ENCODE data around the gene C17orf78. TPM values are rescaled to one million over a fixed set of nuclear protein-coding genes. Genes with fewer than 3 reads are reported as not detected.
A peak's percentile ranks its signal among the peaks of the same experiment; 100 is the strongest.

The C17orf78 gene
- total and polyA plus RNA-seq, 2 of the 13 experiments (the other 11 are each of a cell fraction or from before 2014, with no cell fraction given): not detected

DNA sequence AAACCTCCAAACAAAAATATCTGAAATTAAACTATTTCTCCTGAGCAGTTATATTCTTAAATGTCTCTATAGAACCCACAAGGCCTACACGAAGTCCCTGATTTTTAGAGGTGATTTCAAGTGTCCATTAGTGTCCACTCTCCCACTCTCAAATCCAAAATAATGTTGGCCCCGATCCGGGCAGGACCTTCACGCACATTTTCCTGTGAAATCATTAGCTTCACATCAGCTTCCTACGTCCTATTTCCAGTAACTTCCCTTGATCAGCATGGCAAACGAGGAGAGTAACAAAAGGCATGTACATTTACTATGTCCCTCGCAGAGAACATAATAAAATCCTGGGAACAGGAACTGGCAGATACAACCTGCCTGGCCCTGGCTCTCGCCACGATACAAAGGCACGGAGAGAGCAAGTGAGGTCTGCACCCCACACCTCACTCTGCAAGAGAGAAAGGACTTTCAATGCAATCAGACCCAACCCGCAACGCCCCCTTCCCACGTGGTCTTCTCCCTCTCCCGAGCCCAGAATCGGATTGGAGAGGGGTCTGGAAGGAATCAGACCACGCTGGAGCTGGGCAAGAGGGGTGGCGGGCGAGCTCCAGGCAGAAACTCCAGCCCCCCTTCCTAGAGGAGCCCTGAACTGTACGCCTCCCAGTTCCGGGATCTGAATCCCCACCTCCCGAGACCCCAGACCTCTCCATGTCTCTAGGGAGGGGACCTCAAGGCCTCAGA, 17.5 kb upstream of the C17orf78 start (continued):
- TF ChIP-seq, protein P1, sequence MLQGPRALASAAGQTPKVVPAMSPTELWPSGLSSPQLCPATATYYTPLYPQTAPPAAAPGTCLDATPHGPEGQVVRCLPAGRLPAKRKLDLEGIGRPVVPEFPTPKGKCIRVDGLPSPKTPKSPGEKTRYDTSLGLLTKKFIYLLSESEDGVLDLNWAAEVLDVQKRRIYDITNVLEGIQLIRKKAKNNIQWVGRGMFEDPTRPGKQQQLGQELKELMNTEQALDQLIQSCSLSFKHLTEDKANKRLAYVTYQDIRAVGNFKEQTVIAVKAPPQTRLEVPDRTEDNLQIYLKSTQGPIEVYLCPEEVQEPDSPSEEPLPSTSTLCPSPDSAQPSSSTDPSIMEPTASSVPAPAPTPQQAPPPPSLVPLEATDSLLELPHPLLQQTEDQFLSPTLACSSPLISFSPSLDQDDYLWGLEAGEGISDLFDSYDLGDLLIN (CRISPR knock-in tag; IDR thresholded peaks at IDR 0.05; ENCODE audit: borderline replicate concordance): no peak
- TF ChIP-seq MEF2D (CRISPR knock-in tag; IDR thresholded peaks at IDR 0.05) (peak; percentile 47; the same call in 1 of the 2 replicates), NFKBIZ (CRISPR knock-in tag; IDR thresholded peaks at IDR 0.05) (no peak), POGZ (CRISPR knock-in tag; IDR thresholded peaks at IDR 0.05) (no peak), PLRG1 (conservative IDR thresholded peaks at IDR 0.05) (no peak), HDAC2 (CRISPR knock-in tag; IDR thresholded peaks at IDR 0.05) (0 out of 2 replicates have a peak, but pooled peaks have one; percentile 52), ZFP36L1 (CRISPR knock-in tag; IDR thresholded peaks at IDR 0.05) (no peak), ZNF773 (CRISPR knock-in tag; IDR thresholded peaks at IDR 0.05; ENCODE audit: borderline replicate concordance) (no peak), ZNF260 (CRISPR knock-in tag; IDR thresholded peaks at IDR 0.05; ENCODE audit: borderline replicate concordance, low read depth) (no peak), ZNF354B (CRISPR knock-in tag; IDR thresholded peaks at IDR 0.05) (no peak), ZNF749 (CRISPR knock-in tag; IDR thresholded peaks at IDR 0.05; ENCODE audit: borderline replicate concordance) (no peak), ZNF446 (CRISPR knock-in tag; IDR thresholded peaks at IDR 0.05) (no peak), DMAP1 (CRISPR knock-in tag; IDR thresholded peaks at IDR 0.05) (peak; percentile 80; the same call in 1 of the 2 replicates)
- TF ChIP-seq, protein P2, sequence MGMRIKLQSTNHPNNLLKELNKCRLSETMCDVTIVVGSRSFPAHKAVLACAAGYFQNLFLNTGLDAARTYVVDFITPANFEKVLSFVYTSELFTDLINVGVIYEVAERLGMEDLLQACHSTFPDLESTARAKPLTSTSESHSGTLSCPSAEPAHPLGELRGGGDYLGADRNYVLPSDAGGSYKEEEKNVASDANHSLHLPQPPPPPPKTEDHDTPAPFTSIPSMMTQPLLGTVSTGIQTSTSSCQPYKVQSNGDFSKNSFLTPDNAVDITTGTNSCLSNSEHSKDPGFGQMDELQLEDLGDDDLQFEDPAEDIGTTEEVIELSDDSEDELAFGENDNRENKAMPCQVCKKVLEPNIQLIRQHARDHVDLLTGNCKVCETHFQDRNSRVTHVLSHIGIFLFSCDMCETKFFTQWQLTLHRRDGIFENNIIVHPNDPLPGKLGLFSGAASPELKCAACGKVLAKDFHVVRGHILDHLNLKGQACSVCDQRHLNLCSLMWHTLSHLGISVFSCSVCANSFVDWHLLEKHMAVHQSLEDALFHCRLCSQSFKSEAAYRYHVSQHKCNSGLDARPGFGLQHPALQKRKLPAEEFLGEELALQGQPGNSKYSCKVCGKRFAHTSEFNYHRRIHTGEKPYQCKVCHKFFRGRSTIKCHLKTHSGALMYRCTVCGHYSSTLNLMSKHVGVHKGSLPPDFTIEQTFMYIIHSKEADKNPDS (CRISPR knock-in tag; IDR thresholded peaks at IDR 0.05): no peak
- TF ChIP-seq, protein P3, sequence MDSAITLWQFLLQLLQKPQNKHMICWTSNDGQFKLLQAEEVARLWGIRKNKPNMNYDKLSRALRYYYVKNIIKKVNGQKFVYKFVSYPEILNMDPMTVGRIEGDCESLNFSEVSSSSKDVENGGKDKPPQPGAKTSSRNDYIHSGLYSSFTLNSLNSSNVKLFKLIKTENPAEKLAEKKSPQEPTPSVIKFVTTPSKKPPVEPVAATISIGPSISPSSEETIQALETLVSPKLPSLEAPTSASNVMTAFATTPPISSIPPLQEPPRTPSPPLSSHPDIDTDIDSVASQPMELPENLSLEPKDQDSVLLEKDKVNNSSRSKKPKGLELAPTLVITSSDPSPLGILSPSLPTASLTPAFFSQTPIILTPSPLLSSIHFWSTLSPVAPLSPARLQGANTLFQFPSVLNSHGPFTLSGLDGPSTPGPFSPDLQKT (CRISPR knock-in tag; IDR thresholded peaks at IDR 0.05; ENCODE audit: borderline replicate concordance): no peak
- TF ChIP-seq, protein P4, sequence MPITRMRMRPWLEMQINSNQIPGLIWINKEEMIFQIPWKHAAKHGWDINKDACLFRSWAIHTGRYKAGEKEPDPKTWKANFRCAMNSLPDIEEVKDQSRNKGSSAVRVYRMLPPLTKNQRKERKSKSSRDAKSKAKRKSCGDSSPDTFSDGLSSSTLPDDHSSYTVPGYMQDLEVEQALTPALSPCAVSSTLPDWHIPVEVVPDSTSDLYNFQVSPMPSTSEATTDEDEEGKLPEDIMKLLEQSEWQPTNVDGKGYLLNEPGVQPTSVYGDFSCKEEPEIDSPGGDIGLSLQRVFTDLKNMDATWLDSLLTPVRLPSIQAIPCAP (CRISPR knock-in tag; IDR thresholded peaks at IDR 0.05; ENCODE audit: low read depth): no peak
- TF ChIP-seq, protein P5, sequence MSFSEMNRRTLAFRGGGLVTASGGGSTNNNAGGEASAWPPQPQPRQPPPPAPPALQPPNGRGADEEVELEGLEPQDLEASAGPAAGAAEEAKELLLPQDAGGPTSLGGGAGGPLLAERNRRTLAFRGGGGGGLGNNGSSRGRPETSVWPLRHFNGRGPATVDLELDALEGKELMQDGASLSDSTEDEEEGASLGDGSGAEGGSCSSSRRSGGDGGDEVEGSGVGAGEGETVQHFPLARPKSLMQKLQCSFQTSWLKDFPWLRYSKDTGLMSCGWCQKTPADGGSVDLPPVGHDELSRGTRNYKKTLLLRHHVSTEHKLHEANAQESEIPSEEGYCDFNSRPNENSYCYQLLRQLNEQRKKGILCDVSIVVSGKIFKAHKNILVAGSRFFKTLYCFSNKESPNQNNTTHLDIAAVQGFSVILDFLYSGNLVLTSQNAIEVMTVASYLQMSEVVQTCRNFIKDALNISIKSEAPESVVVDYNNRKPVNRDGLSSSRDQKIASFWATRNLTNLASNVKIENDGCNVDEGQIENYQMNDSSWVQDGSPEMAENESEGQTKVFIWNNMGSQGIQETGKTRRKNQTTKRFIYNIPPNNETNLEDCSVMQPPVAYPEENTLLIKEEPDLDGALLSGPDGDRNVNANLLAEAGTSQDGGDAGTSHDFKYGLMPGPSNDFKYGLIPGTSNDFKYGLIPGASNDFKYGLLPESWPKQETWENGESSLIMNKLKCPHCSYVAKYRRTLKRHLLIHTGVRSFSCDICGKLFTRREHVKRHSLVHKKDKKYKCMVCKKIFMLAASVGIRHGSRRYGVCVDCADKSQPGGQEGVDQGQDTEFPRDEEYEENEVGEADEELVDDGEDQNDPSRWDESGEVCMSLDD (CRISPR knock-in tag; IDR thresholded peaks at IDR 0.05; ENCODE audit: borderline replicate concordance): no peak
